Gastroesophageal sphincter (tissue), 4 donors: ENCODE results near the gene KIF21A. TPM values are rescaled to one million over a fixed set of nuclear protein-coding genes. Genes with fewer than 3 reads are reported as not detected.

Experiments
- ATAC-seq: fragments of 150-250 bp; one replicate; pipeline ENCODE4 v1.9.1; 2016; ENCODE audit warnings: mild to moderate bottlenecking, moderate library complexity
- H3K27ac ChIP-seq, 4 donors: fragments of 200-600 bp; sonication (generic) in 3 of 4; 1 replicate in 3 of 4; 2 replicates in 1 of 4; pipeline ENCODE4 v1.5.1; 2016 to 2019
- H3K27me3 ChIP-seq: fragments of 200-600 bp; sonication (generic); one replicate; pipeline ENCODE4 v1.5.1; 2019
- H3K36me3 ChIP-seq, 2 donors: fragments of 200-600 bp; sonication (generic); one replicate each; pipeline ENCODE4 v1.5.1; 2019; ENCODE audit warnings: control low read depth in 1 of 2
- H3K4me1 ChIP-seq, 3 donors: fragments of 200-600 bp; sonication (generic); 1 replicate in 2 of 3; 2 replicates in 1 of 3; pipeline ENCODE4 v1.5.1; 2016 to 2019; ENCODE audit warnings: control low read depth in 2 of 3
- H3K4me3 ChIP-seq, 2 donors: fragments of 200-600 bp; sonication (generic); one replicate each; pipeline ENCODE4 v1.5.1; 2019; ENCODE audit warnings: mild to moderate bottlenecking in 1 of 2, moderate library complexity in 1 of 2
- H3K9me3 ChIP-seq, 3 donors: fragments of 200-600 bp; sonication (generic); one replicate each; pipeline ENCODE4 v1.5.1; 2017 to 2019; ENCODE audit warnings: control low read depth in 2 of 3
- EP300 ChIP-seq: sonication (generic); formaldehyde crosslinking; IDR thresholded peaks from one replicate; pipeline ENCODE4 v1.6.1; 2017; ENCODE audit warnings: antibody characterized with exemption, mild to moderate bottlenecking
- POLR2A ChIP-seq, 2 donors: fragments of 450-650 bp; IDR thresholded peaks; one replicate each; pipeline ENCODE4 v1.6.1; 2017; ENCODE audit warnings: antibody characterized with exemption in 2 of 2, mild to moderate bottlenecking in 2 of 2, moderate library complexity in 1 of 2
- POLR2AphosphoS5 ChIP-seq: sonication (generic); formaldehyde crosslinking; IDR thresholded peaks from one replicate; pipeline ENCODE4 v1.6.1; 2017; ENCODE audit warnings: antibody characterized with exemption
- WGBS, 2 donors: methylation state at CpG; one replicate each; pipeline ENCODE4 v1.1.5; 2018; ENCODE audit warnings: low coverage in 1 of 2; 5-methylcytosine and 5-hydroxymethylcytosine counted together
- total RNA-seq, 4 donors: library from RNA; depleted of rRNA; stranded (reverse); fragments of >200 nt; gene quantifications; one replicate each; pipeline ENCODE4 v1.1.0, GENCODE V29; 2016
- TF ChIP-seq, protein P1 (sequence below), 4 experiments: fragments of 200-600 bp in 2 of 4; fragments of 450-650 bp in 2 of 4; sonication (generic) in 1 of 4; IDR thresholded peaks; one replicate each; pipeline ENCODE4 v1.5.1; 2017 to 2019; ENCODE audit warnings: antibody characterized with exemption in 4 of 4, mild to moderate bottlenecking in 2 of 4, moderate library complexity in 2 of 4

KIF21A gene
- total RNA-seq, 4 donors from 2014 or later = 6.7 to 27.2 (median 10.9) TPM

DNA sequence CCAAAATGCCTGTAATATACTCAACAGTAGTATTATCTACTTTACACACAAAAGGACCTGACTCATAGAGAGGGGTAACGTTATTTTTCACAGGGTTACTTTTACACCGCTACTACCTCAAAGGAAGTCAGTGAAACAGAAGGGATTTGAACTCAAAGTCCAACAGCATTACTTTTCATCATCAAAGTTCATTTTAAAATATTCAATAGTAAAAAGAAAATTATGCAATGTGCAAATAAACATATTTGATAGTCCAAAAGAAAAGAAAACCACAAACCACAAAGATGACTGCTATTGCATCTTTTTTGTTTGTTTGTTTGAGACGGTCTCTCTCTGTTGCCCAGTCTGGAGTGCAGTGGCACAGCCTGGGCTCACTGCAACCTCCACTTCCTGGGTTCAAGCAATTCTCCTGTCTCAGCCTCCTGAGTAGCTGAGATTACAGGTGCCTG is 15.5 kb downstream of the KIF21A start:
- H3K4me1 ChIP-seq = no peaks in the 10 kb centered on the region
- H3K9me3 ChIP-seq = no peaks in the 10 kb centered on the region
- TF ChIP-seq, protein P1, sequence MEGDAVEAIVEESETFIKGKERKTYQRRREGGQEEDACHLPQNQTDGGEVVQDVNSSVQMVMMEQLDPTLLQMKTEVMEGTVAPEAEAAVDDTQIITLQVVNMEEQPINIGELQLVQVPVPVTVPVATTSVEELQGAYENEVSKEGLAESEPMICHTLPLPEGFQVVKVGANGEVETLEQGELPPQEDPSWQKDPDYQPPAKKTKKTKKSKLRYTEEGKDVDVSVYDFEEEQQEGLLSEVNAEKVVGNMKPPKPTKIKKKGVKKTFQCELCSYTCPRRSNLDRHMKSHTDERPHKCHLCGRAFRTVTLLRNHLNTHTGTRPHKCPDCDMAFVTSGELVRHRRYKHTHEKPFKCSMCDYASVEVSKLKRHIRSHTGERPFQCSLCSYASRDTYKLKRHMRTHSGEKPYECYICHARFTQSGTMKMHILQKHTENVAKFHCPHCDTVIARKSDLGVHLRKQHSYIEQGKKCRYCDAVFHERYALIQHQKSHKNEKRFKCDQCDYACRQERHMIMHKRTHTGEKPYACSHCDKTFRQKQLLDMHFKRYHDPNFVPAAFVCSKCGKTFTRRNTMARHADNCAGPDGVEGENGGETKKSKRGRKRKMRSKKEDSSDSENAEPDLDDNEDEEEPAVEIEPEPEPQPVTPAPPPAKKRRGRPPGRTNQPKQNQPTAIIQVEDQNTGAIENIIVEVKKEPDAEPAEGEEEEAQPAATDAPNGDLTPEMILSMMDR (IDR thresholded peaks at IDR 0.05) = no peak
- TF ChIP-seq EP300 (no peak), POLR2A (IDR thresholded peaks at IDR 0.05) (no peak), POLR2AphosphoS5 (no peak)
- no peak overlapping the region for H3K27ac ChIP-seq
- 79 to 90% methylated on average over 3 of the region's 3 CpGs for WGBS, 2 donors
- no peak overlapping the region for H3K4me3 ChIP-seq
- ATAC-seq = no peak
- no peaks in the 10 kb centered on the region for H3K36me3 ChIP-seq
- H3K27me3 ChIP-seq = no peaks in the 10 kb centered on the region

DNA sequence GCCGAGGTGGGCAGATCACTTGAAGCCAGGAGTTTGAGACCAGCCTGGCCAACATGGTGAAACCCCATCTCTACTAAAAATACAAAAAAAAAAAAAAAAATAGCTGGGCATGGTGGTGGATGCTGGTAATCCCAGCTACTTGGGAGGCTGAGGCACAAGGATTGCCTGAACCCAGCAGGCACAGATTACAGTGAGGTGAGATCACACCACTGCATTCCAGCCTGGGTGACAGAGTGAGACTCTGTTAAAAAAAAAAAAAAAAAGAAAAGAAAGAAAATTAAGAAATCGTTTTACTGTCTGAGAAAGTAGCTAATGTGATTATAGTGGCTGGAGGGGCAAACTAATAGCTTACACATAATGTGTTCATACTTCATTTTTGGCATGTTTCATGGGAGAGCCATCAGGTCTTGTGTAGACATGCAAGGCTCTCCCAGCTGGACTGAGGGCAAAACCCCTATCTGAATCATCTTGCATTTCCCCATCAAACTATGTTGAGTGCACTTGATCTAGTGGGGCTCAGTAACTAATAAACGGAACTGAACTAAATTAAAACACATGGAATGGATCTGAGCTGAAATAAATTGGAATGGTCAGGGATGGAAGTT is 16.2 kb downstream of the KIF21A start:
- Histone ChIP-seq H3K4me1 (no peaks in the 10 kb centered on the region), H3K4me3 (no peak overlapping the region), H3K27me3 (no peaks in the 10 kb centered on the region), H3K27ac (no peak overlapping the region), H3K36me3 (no peaks in the 10 kb centered on the region), H3K9me3 (no peaks in the 10 kb centered on the region)
- no peak for ATAC-seq
- TF ChIP-seq POLR2AphosphoS5 = no peak
- WGBS, 2 donors = 83 to 88% methylated on average over 3 of the region's 3 CpGs

DNA sequence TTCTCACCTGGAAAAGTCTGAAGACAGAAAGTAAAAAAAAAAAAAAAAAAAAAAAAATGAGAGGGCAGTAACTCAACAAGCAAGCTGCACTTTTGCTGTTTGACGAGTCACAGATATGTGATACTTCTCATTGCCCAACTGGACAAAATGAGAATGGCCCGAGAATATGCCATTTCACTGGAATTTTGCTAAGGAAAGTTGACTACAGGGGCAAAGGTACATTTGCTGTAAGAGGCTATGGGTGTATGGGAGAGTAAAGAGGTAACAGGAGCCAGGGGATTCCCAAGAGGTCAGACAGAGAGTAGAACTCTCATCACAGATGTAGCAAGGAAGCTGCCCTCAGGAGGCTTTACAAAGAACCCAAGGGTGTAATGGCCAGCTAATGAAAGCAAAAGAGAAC is 22.9 kb downstream of the KIF21A start:
- H3K27me3 ChIP-seq = no peaks in the 10 kb centered on the region
- WGBS, 2 donors = 89 to 100% methylated on average over 2 of the region's 2 CpGs
- H3K4me1 ChIP-seq = no peaks in the 10 kb centered on the region
- TF ChIP-seq POLR2AphosphoS5 (no peak), POLR2A (IDR thresholded peaks at IDR 0.05) (no peak), EP300 (no peak)
- TF ChIP-seq, protein P1 (IDR thresholded peaks at IDR 0.05) = no peak
- no peak overlapping the region for H3K4me3 ChIP-seq
- ATAC-seq = no peak
- no peaks in the 10 kb centered on the region for H3K36me3 ChIP-seq
- H3K27ac ChIP-seq = no peak overlapping the region
- no peaks in the 10 kb centered on the region for H3K9me3 ChIP-seq

DNA sequence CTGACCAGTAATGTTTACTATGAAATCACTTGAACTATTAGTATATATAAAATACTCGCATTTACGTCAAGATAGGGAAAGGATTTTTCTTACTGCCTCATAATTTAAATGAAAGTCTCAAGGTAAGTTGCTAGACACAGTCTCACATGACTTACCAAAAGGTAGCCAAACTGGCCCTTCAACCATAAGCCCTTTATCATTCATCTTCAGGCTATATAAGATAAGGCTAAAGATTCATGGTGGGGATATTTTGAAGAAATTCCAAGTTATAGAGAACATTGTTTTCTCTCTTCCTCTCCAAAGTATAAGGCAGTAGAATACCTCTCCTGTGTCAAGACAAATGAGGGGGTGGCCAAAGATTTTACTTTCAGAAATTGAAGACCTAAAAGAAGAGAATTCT is 23.4 kb downstream of the KIF21A start:
- TF ChIP-seq POLR2A (IDR thresholded peaks at IDR 0.05) (no peak), EP300 (no peak), POLR2AphosphoS5 (no peak)
- TF ChIP-seq, protein P1 (IDR thresholded peaks at IDR 0.05) = no peak
- no peaks in the 10 kb centered on the region for H3K9me3 ChIP-seq
- no peak for ATAC-seq
- H3K27ac ChIP-seq = no peak overlapping the region
- H3K4me1 ChIP-seq = no peaks in the 10 kb centered on the region
- no peaks in the 10 kb centered on the region for H3K36me3 ChIP-seq
- H3K27me3 ChIP-seq = no peaks in the 10 kb centered on the region
- no peak overlapping the region for H3K4me3 ChIP-seq
- 80 to 100% methylated on average over 2 of the region's 2 CpGs for WGBS, 2 donors

DNA sequence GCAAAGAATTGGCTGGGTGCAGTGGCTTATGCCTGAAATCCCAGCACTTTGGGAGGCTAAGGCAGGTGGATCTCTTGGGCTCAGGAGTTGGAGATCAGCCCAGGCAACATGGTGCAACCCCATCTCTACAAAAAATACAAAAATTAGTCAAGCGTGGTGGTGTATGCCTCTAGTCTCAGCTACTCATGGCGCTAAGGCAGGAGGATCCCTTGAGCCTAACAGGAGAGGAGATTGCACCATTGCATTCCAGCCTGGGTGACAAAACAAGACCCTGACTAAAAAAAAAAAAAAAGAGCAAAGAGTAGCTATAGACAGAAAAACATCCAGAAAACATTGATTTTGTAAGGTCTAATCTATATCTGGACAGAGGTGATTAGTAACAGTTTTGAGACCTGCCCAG is 25.0 kb downstream of the KIF21A start:
- H3K9me3 ChIP-seq = no peaks in the 10 kb centered on the region
- no peaks in the 10 kb centered on the region for H3K36me3 ChIP-seq
- ATAC-seq = no peak
- H3K4me3 ChIP-seq = no peak overlapping the region
- no peaks in the 10 kb centered on the region for H3K27me3 ChIP-seq
- H3K27ac ChIP-seq = no peak overlapping the region
- WGBS, 2 donors = 88% methylated on average over 2 of the region's 2 CpGs; no CpG with 5 or more reads in 1 of the 2 donors
- H3K4me1 ChIP-seq = no peaks in the 10 kb centered on the region
- TF ChIP-seq EP300 (no peak), POLR2AphosphoS5 (no peak)
